ENCODE measurements around the gene PEX12. TPM values are rescaled to one million over a fixed set of nuclear protein-coding genes. Genes with fewer than 3 reads are reported as not detected.
A peak's percentile ranks its signal among the peaks of the same experiment; 100 is the strongest.
"Not testable (repeated sequence)": the region's sequence is repeated elsewhere in the genome, so short reads cannot be mapped to it uniquely, and the experiment has no call there.

Gene PEX12
- total RNA-seq, 2 experiments from 2014 or later, result 3.0 to 3.2 TPM

DNA sequence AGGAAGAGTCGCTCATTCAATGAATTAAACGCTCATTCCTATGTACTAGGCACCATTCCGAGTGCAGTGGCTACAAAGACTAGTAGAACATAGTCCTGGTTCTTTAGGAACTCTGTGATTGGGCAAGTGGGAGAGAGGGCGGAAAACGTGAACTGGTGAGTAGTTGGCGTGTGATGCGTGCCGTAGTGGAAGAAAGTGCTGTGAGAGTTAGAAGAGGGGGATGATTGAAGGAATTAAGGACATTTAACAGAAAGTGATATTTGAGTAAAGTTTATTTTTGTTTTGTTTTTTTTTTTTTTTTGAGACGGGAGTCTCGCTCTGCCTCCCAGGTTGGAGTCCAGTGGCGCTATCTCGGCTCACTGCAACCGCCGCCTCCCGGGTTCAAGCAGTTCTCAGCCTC, 9.8 kb downstream of the PEX12 start:
- Mint-ChIP-seq H3K9me3 (no peaks in the 10 kb centered on the region), H3K27me3 (peaks cover 5% of the 10 kb centered on the region), H3K4me3 (peak overlapping the region; percentile 97), H3K36me3 (ENCODE audit: low read depth) (peaks cover 12% of the 10 kb centered on the region), H3K27ac (peak overlapping the region; percentile 95), H3K4me1 (ENCODE audit: low read depth) (peaks cover 36% of the 10 kb centered on the region)
- ChIA-PET POLR2A (interaction anchor here (0.6 to 4.2 kb wide), 4 partner anchors 10 to 255 kb away, joined by 3 to 46 read pairs (median 8); partner anchors contain the start of genes AP2B1 and PEX12), CTCF (no interaction called here)
- DNase-seq (peak in 5 of 14 experiments; percentile 13 to 65 (median 39)), ATAC-seq (ENCODE audit: poor library complexity) (peak; percentile 36)
- TF ChIP-seq CTCF (IDR thresholded peaks at IDR 0.05), result no peak
- no peaks in the 10 kb centered on the region for H3K27me3 ChIP-seq (ENCODE audit: control insufficient read depth in 1 of 2, insufficient read depth in 2 of 2, low read length in 2 of 2)
- H3K9me3 ChIP-seq (ENCODE audit: control insufficient read depth in 1 of 2, insufficient read depth in 1 of 2, low read length in 2 of 2), result no peaks in the 10 kb centered on the region
- intact Hi-C loops (cut with DNase I, micrococcal nuclease), result loop anchor here in 1 of 2 experiments (1.0 kb wide), 1 partner anchor 10 kb away; the partner anchor contains the start of gene PEX12
- peaks cover 1% of the 10 kb centered on the region for H3K36me3 ChIP-seq (ENCODE audit: insufficient read depth, low read length)
- H3K4me1 ChIP-seq (ENCODE audit: insufficient read depth, low read length), result peaks cover 32% of the 10 kb centered on the region
- H3K27ac ChIP-seq (ENCODE audit: low read depth in 1 of 2, low read length in 2 of 2), result peak overlapping the region in 1 of 2 donors; percentile 70
- peak overlapping the region; percentile 95 for H3K4me3 ChIP-seq (ENCODE audit: low read length)

DNA sequence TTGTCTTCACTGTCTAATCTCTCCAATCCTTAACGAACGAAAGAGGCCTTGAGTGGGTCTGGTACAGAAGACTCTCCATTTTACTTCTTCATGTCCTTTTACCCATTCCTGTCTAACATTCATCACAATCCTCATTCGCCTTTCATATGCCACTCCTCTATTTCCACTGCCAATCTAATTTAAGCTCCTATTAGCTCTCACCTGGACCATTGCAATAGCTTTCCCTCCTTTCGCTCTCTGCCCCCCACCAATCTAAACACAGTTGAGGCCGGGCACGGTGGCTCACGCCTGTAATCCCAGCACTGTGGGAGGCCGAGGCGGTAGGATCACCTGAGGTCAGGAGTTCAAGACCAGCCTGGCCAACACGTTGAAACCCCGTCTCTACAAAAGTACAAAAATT, 11.4 kb downstream of the PEX12 start:
- peaks cover 6% of the 10 kb centered on the region for H3K27me3 Mint-ChIP-seq
- intact Hi-C loops (cut with DNase I, micrococcal nuclease), result no loop called here

GRCh38 chr17:35563181-35563580, 15.2 kb downstream of the PEX12 start:
- H3K27ac ChIP-seq (ENCODE audit: low read depth in 1 of 2, low read length in 2 of 2); H3K36me3 ChIP-seq (ENCODE audit: insufficient read depth, low read length); H3K27me3 ChIP-seq (ENCODE audit: control insufficient read depth in 1 of 2, insufficient read depth in 2 of 2, low read length in 2 of 2); H3K4me3 ChIP-seq (ENCODE audit: low read length); H3K9me3 ChIP-seq (ENCODE audit: control insufficient read depth in 1 of 2, insufficient read depth in 1 of 2, low read length in 2 of 2); H3K4me1 ChIP-seq (ENCODE audit: insufficient read depth, low read length); H3K4me3 Mint-ChIP-seq; DNase-seq; ATAC-seq (ENCODE audit: poor library complexity); intact Hi-C loops (cut with DNase I, micrococcal nuclease); H3K36me3 Mint-ChIP-seq (ENCODE audit: low read depth); H3K27ac Mint-ChIP-seq; H3K9me3 Mint-ChIP-seq; CTCF ChIA-PET: not testable (repeated sequence)
- Mint-ChIP-seq H3K4me1 (ENCODE audit: low read depth) (peaks cover 13% of the 10 kb centered on the region), H3K27me3 (peaks cover 13% of the 10 kb centered on the region)
- POLR2A ChIA-PET, result interaction anchor here (1.2 kb wide), 1 partner anchor 18 kb away, joined by 4 read pairs; no protein-coding TSS in a partner anchor

More for the DNA sequence above, 11.4 kb downstream of the PEX12 start:
- H3K36me3 ChIP-seq (ENCODE audit: insufficient read depth, low read length), result no peaks in the 10 kb centered on the region
- Mint-ChIP-seq H3K4me1 (ENCODE audit: low read depth) (peaks cover 36% of the 10 kb centered on the region), H3K4me3 (peak overlapping the region; percentile 97), H3K9me3 (no peaks in the 10 kb centered on the region), H3K36me3 (ENCODE audit: low read depth) (peaks cover 12% of the 10 kb centered on the region), H3K27ac (peak overlapping the region; percentile 95)
- H3K4me3 ChIP-seq (ENCODE audit: low read length), result peak overlapping the region; percentile 95
- CTCF ChIA-PET, result interaction anchor here (0.9 to 1.6 kb wide), 2 partner anchors 33 to 320 kb away, joined by 3 read pairs; no protein-coding TSS in a partner anchor
- POLR2A ChIA-PET, result interaction anchor here (0.6 to 4.2 kb wide), 2 partner anchors 11 to 295 kb away, joined by 3 to 46 read pairs; partner anchors contain the start of gene PEX12
- no peaks in the 10 kb centered on the region for H3K27me3 ChIP-seq (ENCODE audit: control insufficient read depth in 1 of 2, insufficient read depth in 2 of 2, low read length in 2 of 2)
- DNase-seq (peak in 1 of 14 experiments; percentile 12), ATAC-seq (ENCODE audit: poor library complexity) (no peak)
- H3K4me1 ChIP-seq (ENCODE audit: insufficient read depth, low read length), result peaks cover 32% of the 10 kb centered on the region
- no peaks in the 10 kb centered on the region for H3K9me3 ChIP-seq (ENCODE audit: control insufficient read depth in 1 of 2, insufficient read depth in 1 of 2, low read length in 2 of 2)
- no peak for TF ChIP-seq CTCF (IDR thresholded peaks at IDR 0.05)
- no peak overlapping the region for H3K27ac ChIP-seq (ENCODE audit: low read depth in 1 of 2, low read length in 2 of 2)

DNA sequence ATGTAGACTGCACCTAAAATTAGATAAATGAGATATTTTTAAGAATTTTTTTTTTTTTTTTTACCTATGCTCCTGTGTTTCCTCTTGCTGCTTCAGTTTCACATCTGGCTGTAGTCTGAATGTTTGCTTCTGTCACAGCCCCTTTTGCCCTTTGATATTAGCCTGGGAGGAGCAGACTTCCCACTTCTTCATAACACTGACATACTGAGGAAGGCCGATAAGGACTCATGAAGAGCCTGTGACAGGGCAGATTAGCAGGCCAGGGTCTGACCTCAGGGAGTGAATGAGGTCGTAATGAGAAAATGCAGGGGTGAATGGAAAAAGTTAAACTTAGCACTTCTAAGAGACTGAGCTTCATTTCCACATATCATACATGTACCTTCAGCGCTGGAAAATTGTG, 17.7 kb downstream of the PEX12 start, which contains the start of gene SLFN14:
Gene SLFN14 (minus strand): TSS at position 117 of the 400 bp plus-strand sequence. CDS start 2,757 bp downstream, outside the sequence.
- Histone ChIP-seq H3K27me3 (ENCODE audit: control insufficient read depth in 1 of 2, insufficient read depth in 2 of 2, low read length in 2 of 2) (peaks cover 0 to 5% of the 10 kb centered on the region in 2 experiments), H3K36me3 (ENCODE audit: insufficient read depth, low read length) (no peaks in the 10 kb centered on the region), H3K4me1 (ENCODE audit: insufficient read depth, low read length) (no peaks in the 10 kb centered on the region), H3K9me3 (ENCODE audit: control insufficient read depth in 1 of 2, insufficient read depth in 1 of 2, low read length in 2 of 2) (no peaks in the 10 kb centered on the region), H3K27ac (ENCODE audit: low read depth in 1 of 2, low read length in 2 of 2) (no peak within 1 kb of the TSS), H3K4me3 (ENCODE audit: low read length) (no peak within 1 kb of the TSS)
- intact Hi-C loops (cut with DNase I, micrococcal nuclease), result no loop called here
- Mint-ChIP-seq H3K27me3 (peaks cover 13% of the 10 kb centered on the region), H3K36me3 (ENCODE audit: low read depth) (no peaks in the 10 kb centered on the region), H3K4me1 (ENCODE audit: low read depth) (no peaks in the 10 kb centered on the region), H3K9me3 (no peaks in the 10 kb centered on the region), H3K27ac (no peak within 1 kb of the TSS), H3K4me3 (no peak within 1 kb of the TSS)
- DNase-seq (no peak), ATAC-seq (ENCODE audit: poor library complexity) (no peak)
- no peak for TF ChIP-seq CTCF (IDR thresholded peaks at IDR 0.05)
- ChIA-PET CTCF (no interaction called here), POLR2A (no interaction called here)

All from CD4-positive, alpha-beta T cell (primary cell).